GM18526 (cell line): ENCODE measurements around the gene CDH4.

Experiments used
- POLR2A ChIP-seq: IDR thresholded peaks from 3 replicates; pipeline ENCODE4 v1.6.1; 2011; ENCODE audit not compliant: insufficient read length; ENCODE audit errors: extremely low read depth

CDH4 gene

GRCh38 chr20:61571916-61572711 lies 320.1 kb downstream of the CDH4 start:
- no peak for TF ChIP-seq POLR2A

- TF ChIP-seq POLR2A = no peak
Observed at GRCh38 chr20:61572789-61573188, 320.7 kb downstream of the CDH4 start.

- no peak for TF ChIP-seq POLR2A
Observed at GRCh38 chr20:61573415-61574305, 321.6 kb downstream of the CDH4 start.

- TF ChIP-seq POLR2A = no peak
Observed at GRCh38 chr20:61575151-61575937, 323.3 kb downstream of the CDH4 start.

GRCh38 chr20:61576372-61576771 lies 324.3 kb downstream of the CDH4 start:
- TF ChIP-seq POLR2A = no peak

GRCh38 chr20:61577065-61577464 lies 325.0 kb downstream of the CDH4 start:
- TF ChIP-seq POLR2A = no peak

- no peak for TF ChIP-seq POLR2A
Observed at GRCh38 chr20:61579908-61580307, 327.8 kb downstream of the CDH4 start.

GRCh38 chr20:61580958-61581824 lies 329.1 kb downstream of the CDH4 start:
- no peak for TF ChIP-seq POLR2A

- no peak for TF ChIP-seq POLR2A
Observed at GRCh38 chr20:61581825-61582188, 329.7 kb downstream of the CDH4 start.

GRCh38 chr20:61582196-61582923 lies 330.3 kb downstream of the CDH4 start:
- TF ChIP-seq POLR2A = no peak

GRCh38 chr20:61583356-61583755 lies 331.3 kb downstream of the CDH4 start:
- TF ChIP-seq POLR2A = no peak

GRCh38 chr20:61584851-61585250 lies 332.8 kb downstream of the CDH4 start:
- no peak for TF ChIP-seq POLR2A

- TF ChIP-seq POLR2A = no peak
Observed at GRCh38 chr20:61585764-61586163, 333.7 kb downstream of the CDH4 start.

GRCh38 chr20:61587036-61587435 lies 335.0 kb downstream of the CDH4 start:
- no peak for TF ChIP-seq POLR2A
